Kidney epithelial cell (primary cell): ENCODE results near the gene SLC9A7. TPM values are rescaled to one million over a fixed set of nuclear protein-coding genes. Genes with fewer than 3 reads are reported as not detected.

Experiments used
- DNase-seq: peaks from one replicate; pipeline ENCODE4 v3.0.0-alpha.2; 2010; ENCODE audit warnings: low read depth
- H3K27me3 ChIP-seq: 2 replicates; pipeline ENCODE4 v1.6.0; 2011; ENCODE audit warnings: low read length; ENCODE audit not compliant: control insufficient read depth, insufficient read depth
- H3K36me3 ChIP-seq: 2 replicates; pipeline ENCODE4 v1.5.1; 2011; ENCODE audit warnings: low read length; ENCODE audit not compliant: control insufficient read depth, insufficient read depth
- H3K4me3 ChIP-seq: 2 replicates; pipeline ENCODE4 v1.5.1; 2011; ENCODE audit warnings: low read depth, mild to moderate bottlenecking, control low read depth, low read length
- CTCF ChIP-seq: IDR thresholded peaks from 2 replicates; pipeline ENCODE4 v1.5.1; 2011; ENCODE audit warnings: mild to moderate bottlenecking, moderate library complexity, low read length, control low read depth, inconsistent platforms; ENCODE audit not compliant: insufficient read depth, poor library complexity, severe bottlenecking
- total RNA-seq: library from RNA; depleted of rRNA; stranded (reverse); fragments of >200 nt; gene quantifications from 2 replicates; pipeline ENCODE4 v1.2.3, GENCODE V29; 2015

SLC9A7 gene
- total RNA-seq, 1 donor from 2014 or later = 9.8 TPM

DNA sequence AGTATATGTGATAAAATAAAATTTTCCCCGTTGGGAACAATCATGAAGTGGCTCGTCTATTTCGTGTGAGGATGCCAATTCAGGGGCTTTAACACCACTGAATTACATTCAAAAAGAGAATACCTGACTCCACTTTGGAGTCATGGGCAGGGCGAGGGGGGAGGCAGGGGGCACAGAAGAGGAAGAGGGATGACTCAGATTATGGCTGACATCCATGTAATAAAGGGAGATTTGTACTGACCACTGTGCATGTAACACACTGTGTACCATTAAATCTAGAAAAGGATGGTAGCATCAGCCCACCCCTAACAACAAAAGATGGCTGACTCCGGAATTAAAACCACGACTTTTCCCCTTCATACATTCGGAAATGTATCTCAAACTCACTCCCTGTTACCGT lies 1.3 kb downstream of the SLC9A7 start:
- no peaks in the 10 kb centered on the region for H3K27me3 ChIP-seq
- no peak for TF ChIP-seq CTCF
- H3K36me3 ChIP-seq = no peaks in the 10 kb centered on the region
- peak overlapping the region; percentile 67 for H3K4me3 ChIP-seq
- no peak for DNase-seq

DNA sequence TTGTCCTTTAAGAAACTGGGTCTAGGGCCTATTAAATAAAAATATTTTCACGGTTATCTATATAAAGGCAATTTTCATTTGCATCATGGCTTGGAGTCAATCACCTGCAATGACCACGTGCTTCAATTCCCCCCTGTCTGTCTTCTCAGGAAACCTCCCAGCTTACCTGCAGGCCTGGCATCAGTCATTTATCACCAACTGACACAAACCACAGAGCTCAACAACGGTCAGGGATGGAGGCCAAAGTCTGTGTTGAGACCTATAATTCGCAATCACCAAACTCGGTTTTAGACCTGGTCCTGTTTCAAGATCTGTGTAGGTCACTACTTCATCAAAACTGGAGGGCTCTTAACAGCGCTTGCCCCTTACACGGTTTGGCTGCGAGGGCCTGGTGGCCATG lies 1.9 kb downstream of the SLC9A7 start:
- no peaks in the 10 kb centered on the region for H3K27me3 ChIP-seq
- TF ChIP-seq CTCF = no peak
- no peaks in the 10 kb centered on the region for H3K36me3 ChIP-seq
- H3K4me3 ChIP-seq = no peak overlapping the region
- no peak for DNase-seq

- Histone ChIP-seq H3K4me3 (no peak overlapping the region), H3K36me3 (no peaks in the 10 kb centered on the region), H3K27me3 (no peaks in the 10 kb centered on the region)
- no peak for TF ChIP-seq CTCF
- DNase-seq = no peak
These were observed 3.2 kb downstream of the SLC9A7 start for GRCh38 chrX:46755671-46756070.

- no peaks in the 10 kb centered on the region for H3K36me3 ChIP-seq
- no peak for TF ChIP-seq CTCF
- H3K4me3 ChIP-seq = no peak overlapping the region
- no peak for DNase-seq
- H3K27me3 ChIP-seq = no peaks in the 10 kb centered on the region
These were observed 4.3 kb downstream of the SLC9A7 start for GRCh38 chrX:46754586-46755061.

GRCh38 chrX:46754036-46754435 lies 4.9 kb downstream of the SLC9A7 start:
- H3K4me3 ChIP-seq = no peak overlapping the region
- no peak for DNase-seq
- H3K27me3 ChIP-seq = no peaks in the 10 kb centered on the region
- no peak for TF ChIP-seq CTCF
- H3K36me3 ChIP-seq = no peaks in the 10 kb centered on the region

GRCh38 chrX:46750889-46751288 lies 8.0 kb downstream of the SLC9A7 start:
- H3K27me3 ChIP-seq = no peaks in the 10 kb centered on the region
- TF ChIP-seq CTCF = no peak
- DNase-seq = no peak
- no peaks in the 10 kb centered on the region for H3K36me3 ChIP-seq
- H3K4me3 ChIP-seq = no peak overlapping the region
